Neuronal stem cell (in vitro differentiated cells): Measurements from ENCODE around the gene GRK6.

Experiments
- DNase-seq: peaks from one replicate; pipeline ENCODE4 v3.0.0-alpha.2; 2013; ENCODE audit warnings: low spot score
- H2AFZ ChIP-seq: one replicate; pipeline ENCODE4 v1.6.1; 2013; ENCODE audit warnings: mild to moderate bottlenecking, low read length, inconsistent platforms
- H2AK5ac ChIP-seq: 2 replicates; pipeline ENCODE4 v1.6.1; 2013; ENCODE audit warnings: low read depth, mild to moderate bottlenecking, inconsistent platforms, low read length, moderate library complexity, mixed read lengths
- H2BK120ac ChIP-seq: 2 replicates; pipeline ENCODE4 v1.6.1; 2013; ENCODE audit warnings: low read depth, mild to moderate bottlenecking, inconsistent platforms, low read length, moderate library complexity, mixed read lengths
- H2BK12ac ChIP-seq: one replicate; pipeline ENCODE4 v1.6.1; 2013; ENCODE audit warnings: low read length, inconsistent platforms
- H2BK15ac ChIP-seq: 2 replicates; pipeline ENCODE4 v1.6.1; 2013; ENCODE audit warnings: mild to moderate bottlenecking, low read length, inconsistent platforms, mixed read lengths
- H2BK5ac ChIP-seq: one replicate; pipeline ENCODE4 v1.6.1; 2013; ENCODE audit warnings: inconsistent platforms, mild to moderate bottlenecking, low read length, moderate library complexity
- H3K14ac ChIP-seq: one replicate; pipeline ENCODE4 v1.6.1; 2013; ENCODE audit warnings: low read length, inconsistent platforms
- H3K18ac ChIP-seq: 2 replicates; pipeline ENCODE4 v1.6.1; 2013; ENCODE audit warnings: low read length, inconsistent platforms
- H3K23ac ChIP-seq: 2 replicates; pipeline ENCODE4 v1.6.1; 2013; ENCODE audit warnings: low read depth, mild to moderate bottlenecking, mixed read lengths, low read length, inconsistent platforms; ENCODE audit not compliant: poor library complexity
- H3K27ac ChIP-seq: replicated peaks from 3 replicates; pipeline ENCODE4 v1.5.1; 2013; ENCODE audit warnings: low read length, inconsistent platforms
- H3K27me3 ChIP-seq, 3 experiments: 2 replicates each; pipeline ENCODE4 v1.6.1; 2013; ENCODE audit warnings: low read length in 3 of 3, mild to moderate bottlenecking in 2 of 3, inconsistent platforms in 1 of 3, low read depth in 1 of 3, mixed read lengths in 1 of 3, moderate library complexity in 1 of 3; ENCODE audit not compliant: control insufficient read depth in 3 of 3, insufficient read depth in 3 of 3
- H3K36me3 ChIP-seq, 2 donors: replicated peaks in 1 of 2; 2 replicates each; pipeline ENCODE4 v1.6.1; 2013; ENCODE audit warnings: low read length in 2 of 2; ENCODE audit not compliant: control insufficient read depth in 2 of 2, insufficient read depth in 2 of 2
- H3K4ac ChIP-seq: 2 replicates; pipeline ENCODE4 v1.6.1; 2013; ENCODE audit warnings: inconsistent platforms, mild to moderate bottlenecking, low read length, moderate library complexity
- H3K4me1 ChIP-seq, 2 donors: 1 replicate in 1 of 2; 2 replicates in 1 of 2; pipeline ENCODE4 v1.6.1; 2013; ENCODE audit warnings: low read length in 2 of 2, low read depth in 1 of 2; ENCODE audit not compliant: control insufficient read depth in 2 of 2, insufficient read depth in 1 of 2
- H3K4me2 ChIP-seq: one replicate; pipeline ENCODE4 v1.6.1; 2013; ENCODE audit warnings: mild to moderate bottlenecking, low read length, inconsistent platforms; ENCODE audit not compliant: insufficient read depth, poor library complexity, severe bottlenecking
- H3K4me3 ChIP-seq, 2 donors: 2 replicates each; pipeline ENCODE4 v1.5.1; 2013; ENCODE audit warnings: low read length in 2 of 2, mild to moderate bottlenecking in 2 of 2, inconsistent platforms in 1 of 2, moderate library complexity in 1 of 2
- H3K79me1 ChIP-seq: one replicate; pipeline ENCODE4 v1.6.1; 2013; ENCODE audit warnings: low read depth, mild to moderate bottlenecking, inconsistent platforms, low read length, moderate library complexity
- H3K9ac ChIP-seq: one replicate; pipeline ENCODE4 v1.6.1; 2013; ENCODE audit warnings: mild to moderate bottlenecking, low read depth, low read length, inconsistent platforms; ENCODE audit not compliant: poor library complexity
- H3K9me3 ChIP-seq, 2 donors: replicated peaks in 1 of 2; 2 replicates each; pipeline versions ENCODE3 to v1.6.1; 2013; ENCODE audit warnings: low read length in 2 of 2, mild to moderate bottlenecking in 2 of 2, inconsistent platforms in 1 of 2, low read depth in 1 of 2, mixed read lengths in 1 of 2, moderate library complexity in 1 of 2; ENCODE audit not compliant: control insufficient read depth in 2 of 2, insufficient read depth in 1 of 2
- H4K8ac ChIP-seq: one replicate; pipeline ENCODE4 v1.6.1; 2013; ENCODE audit warnings: low read depth, mild to moderate bottlenecking, inconsistent platforms, low read length, moderate library complexity
- H4K91ac ChIP-seq: one replicate; pipeline ENCODE4 v1.6.1; 2013; ENCODE audit warnings: low read length, low read depth, mild to moderate bottlenecking, inconsistent platforms; ENCODE audit not compliant: poor library complexity
- WGBS, 2 donors: extraction: QIAGEN DNeasy Blood & Tissue Kit; methylation state at CpG; one replicate each; pipeline ENCODE4 v1.1.7; 2013; ENCODE audit warnings: missing lambda C conversion rate in 2 of 2, mixed read lengths in 1 of 2; ENCODE audit not compliant: insufficient read length in 2 of 2, insufficient replicate concordance in 1 of 2; ENCODE audit errors: extremely low coverage in 2 of 2; 5-methylcytosine and 5-hydroxymethylcytosine counted together

GRK6 gene

DNA sequence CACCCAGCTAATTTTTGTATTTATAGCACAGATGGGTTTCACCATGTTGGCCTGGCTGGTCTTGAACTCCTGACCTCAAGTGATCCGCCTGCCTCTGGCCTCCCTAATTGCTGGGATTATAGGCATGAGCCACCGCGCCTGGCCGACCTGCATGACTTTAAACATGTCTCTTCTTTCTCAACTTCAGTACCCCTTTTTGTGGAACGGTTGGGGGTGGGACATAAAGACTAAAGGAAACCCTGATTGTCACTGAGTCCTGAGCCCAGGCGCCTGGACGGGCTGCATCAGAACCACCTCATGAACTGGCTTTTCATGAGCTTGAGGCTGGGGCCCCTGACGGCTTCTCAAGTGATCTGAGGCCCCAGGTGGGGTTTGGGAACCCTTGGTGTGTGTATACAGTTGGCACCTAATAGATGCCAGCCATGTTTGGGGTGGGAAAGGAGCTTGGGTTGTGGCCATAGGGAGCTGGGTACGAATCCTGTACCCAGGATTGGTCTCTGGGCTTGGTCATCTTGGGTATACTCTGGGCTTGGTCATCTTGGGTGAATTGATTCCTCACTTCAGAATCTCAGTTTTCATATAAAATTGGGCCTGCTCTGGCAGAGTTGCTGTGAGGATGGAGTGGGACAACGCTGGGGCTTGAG is 2.2 kb downstream of the GRK6 start:
- H2BK15ac ChIP-seq = no peak overlapping the region
- H2BK5ac ChIP-seq = no peak overlapping the region
- H3K14ac ChIP-seq = no peak overlapping the region
- no peak overlapping the region for H4K91ac ChIP-seq
- no peak overlapping the region for H2BK120ac ChIP-seq
- no peak overlapping the region for H3K18ac ChIP-seq
- peaks cover 4% of the 10 kb centered on the region for H3K79me1 ChIP-seq
- H3K27ac ChIP-seq = no peak overlapping the region
- no peak overlapping the region for H2AFZ ChIP-seq
- H4K8ac ChIP-seq = no peak overlapping the region
- no peak overlapping the region for H3K4me2 ChIP-seq
- H2AK5ac ChIP-seq = no peak overlapping the region
- H2BK12ac ChIP-seq = no peak overlapping the region
- H3K36me3 ChIP-seq = peaks cover 19 to 41% of the 10 kb centered on the region in 2 donors
- no CpG with 5 or more reads among the region's 10 CpGs for WGBS, 2 donors
- peaks cover 15 to 16% of the 10 kb centered on the region in 2 donors for H3K4me1 ChIP-seq
- no peak overlapping the region for H3K23ac ChIP-seq
- DNase-seq = no peak
- H3K27me3 ChIP-seq = peaks cover 0 to 4% (median 0%) of the 10 kb centered on the region in 3 experiments
- no peaks in the 10 kb centered on the region for H3K9me3 ChIP-seq
- no peak overlapping the region for H3K4ac ChIP-seq
- no peak overlapping the region for H3K4me3 ChIP-seq
- H3K9ac ChIP-seq = no peak overlapping the region

DNA sequence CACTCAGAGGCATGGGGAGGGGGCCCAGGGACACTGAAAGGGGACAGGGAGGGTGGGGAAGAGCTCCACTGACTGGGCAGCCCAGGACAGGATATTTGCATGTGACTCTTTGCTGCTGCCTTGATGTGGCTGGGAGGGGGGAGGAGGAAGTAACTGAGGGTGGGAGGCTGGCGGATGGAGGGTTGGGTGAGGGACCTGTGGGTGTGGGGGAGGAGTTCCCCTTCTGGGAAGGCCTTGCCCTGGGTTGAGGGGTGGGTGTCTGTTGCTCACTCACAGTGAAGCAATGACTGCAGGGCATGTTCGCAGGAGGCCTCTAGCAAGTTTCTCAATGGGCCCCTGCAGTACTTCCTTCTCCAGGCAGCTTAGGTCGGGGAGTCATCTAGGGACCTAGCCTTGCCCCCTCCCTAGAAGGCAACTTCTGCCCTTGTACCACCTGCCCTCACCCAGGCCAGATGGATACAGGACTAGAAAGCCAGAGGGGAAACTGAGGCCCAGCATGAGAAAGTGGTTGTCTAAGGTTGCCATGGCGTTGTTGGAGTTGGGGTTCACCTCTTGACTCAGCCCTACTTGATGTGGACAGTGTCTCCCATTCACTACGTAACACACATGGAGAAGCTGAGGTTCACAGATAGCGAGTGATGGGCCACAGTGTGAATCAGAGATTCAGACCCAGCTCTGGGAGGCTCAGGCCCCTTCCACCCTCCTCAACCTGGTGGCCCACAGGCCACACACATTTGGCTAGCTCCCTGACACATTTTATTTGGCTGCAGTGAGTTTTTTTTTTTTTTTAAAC is 3.0 kb downstream of the GRK6 start:
- H3K4me1 ChIP-seq = peaks cover 15 to 16% of the 10 kb centered on the region in 2 donors
- H2BK12ac ChIP-seq = no peak overlapping the region
- no peak overlapping the region for H4K91ac ChIP-seq
- no peak overlapping the region for H3K14ac ChIP-seq
- no peak overlapping the region for H3K27ac ChIP-seq
- no peak overlapping the region for H3K18ac ChIP-seq
- no peak overlapping the region for H2AFZ ChIP-seq
- no peaks in the 10 kb centered on the region for H3K9me3 ChIP-seq
- no peak overlapping the region for H2BK120ac ChIP-seq
- H3K4ac ChIP-seq = no peak overlapping the region
- H2AK5ac ChIP-seq = no peak overlapping the region
- H4K8ac ChIP-seq = no peak overlapping the region
- WGBS, 2 donors = no CpG with 5 or more reads among the region's 6 CpGs
- no peak overlapping the region for H2BK15ac ChIP-seq
- no peak overlapping the region for H3K4me2 ChIP-seq
- peaks cover 26 to 48% of the 10 kb centered on the region in 2 donors for H3K36me3 ChIP-seq
- H3K23ac ChIP-seq = no peak overlapping the region
- no peak overlapping the region for H3K9ac ChIP-seq
- no peak for DNase-seq
- no peaks in the 10 kb centered on the region for H3K27me3 ChIP-seq
- H3K79me1 ChIP-seq = peaks cover 4% of the 10 kb centered on the region
- no peak overlapping the region for H2BK5ac ChIP-seq
- H3K4me3 ChIP-seq = no peak overlapping the region

- Histone ChIP-seq H3K27ac (no peak overlapping the region), H4K8ac (no peak overlapping the region), H3K27me3 (no peaks in the 10 kb centered on the region), H4K91ac (no peak overlapping the region), H3K4me3 (no peak overlapping the region), H3K4me2 (no peak overlapping the region), H2AK5ac (no peak overlapping the region), H3K4me1 (peaks cover 14 to 16% of the 10 kb centered on the region in 2 donors), H3K4ac (no peak overlapping the region), H3K18ac (no peak overlapping the region), H3K9ac (no peak overlapping the region), H3K14ac (no peak overlapping the region), H2BK120ac (no peak overlapping the region), H2BK15ac (no peak overlapping the region), H3K79me1 (peaks cover 4% of the 10 kb centered on the region), H3K9me3 (no peaks in the 10 kb centered on the region), H2BK12ac (peak overlapping the region; percentile 14), H2AFZ (no peak overlapping the region), H2BK5ac (no peak overlapping the region), H3K23ac (peak overlapping the region; percentile 37), H3K36me3 (peaks cover 32 to 57% of the 10 kb centered on the region in 2 donors)
- DNase-seq = no peak
- no CpG with 5 or more reads among the region's 26 CpGs for WGBS, 2 donors
These were observed 3.9 kb downstream of the GRK6 start for GRCh38 chr5:177430140-177430951.

DNA sequence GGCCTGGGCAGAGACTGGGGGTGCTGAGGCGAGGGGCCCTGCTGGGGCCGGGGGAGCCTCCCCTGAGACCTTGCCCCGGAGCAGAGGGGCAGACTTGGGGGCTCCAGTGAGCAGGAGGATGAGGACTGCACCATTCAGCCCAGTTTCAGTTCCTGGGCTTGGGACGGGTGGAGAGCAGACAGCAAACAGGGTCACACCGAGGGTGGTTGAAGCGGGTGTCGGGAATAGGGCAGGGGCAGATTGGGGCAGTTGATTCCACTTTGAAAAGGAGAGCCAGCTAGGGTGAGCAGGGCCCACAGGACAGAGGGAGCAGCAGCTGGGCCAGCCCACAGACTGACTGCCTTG is 4.5 kb downstream of the GRK6 start:
- Histone ChIP-seq H3K18ac (no peak overlapping the region), H3K9ac (no peak overlapping the region), H2BK12ac (no peak overlapping the region), H2BK5ac (no peak overlapping the region), H3K36me3 (peaks cover 34 to 63% of the 10 kb centered on the region in 2 donors), H2BK15ac (no peak overlapping the region), H3K4me1 (peaks cover 11 to 12% of the 10 kb centered on the region in 2 donors), H3K27me3 (no peaks in the 10 kb centered on the region), H3K23ac (no peak overlapping the region), H4K8ac (no peak overlapping the region), H3K4me3 (no peak overlapping the region), H4K91ac (no peak overlapping the region), H3K4ac (no peak overlapping the region), H2BK120ac (no peak overlapping the region), H3K4me2 (no peak overlapping the region), H3K79me1 (peaks cover 6% of the 10 kb centered on the region), H2AK5ac (no peak overlapping the region), H2AFZ (no peak overlapping the region), H3K27ac (no peak overlapping the region), H3K9me3 (no peaks in the 10 kb centered on the region), H3K14ac (no peak overlapping the region)
- no CpG with 5 or more reads among the region's 7 CpGs for WGBS, 2 donors
- DNase-seq = no peak
